Measurements from ENCODE around the gene EPN1.

Gene EPN1

GRCh38 chr19:55640043-55640576, 34.9 kb upstream of the EPN1 start:
- peak; percentile 58 for FAIRE-seq
- TF ChIP-seq POLR2AphosphoS5 (IDR thresholded peaks at IDR 0.05; ENCODE audit: low read depth, low read length) (0 out of 2 replicates have a peak, but pooled peaks have one; percentile 35), TAF1 (IDR thresholded peaks at IDR 0.05; ENCODE audit: low read depth, low read length) (no peak), POU2F2 (IDR thresholded peaks at IDR 0.05; ENCODE audit: low read depth, low read length) (0 out of 2 replicates have a peak, but pooled peaks have one; percentile 7)
- no peak for DNase-seq (ENCODE audit: insufficient read length, low spot score)

- FAIRE-seq (peak; percentile 95), DNase-seq (ENCODE audit: insufficient read length, low spot score) (peak; percentile 64)
- peak; percentile 27; the same call in 1 of the 2 replicates for TF ChIP-seq TAF1 (IDR thresholded peaks at IDR 0.05; ENCODE audit: low read depth, low read length)
- TF ChIP-seq POLR2A (IDR thresholded peaks at IDR 0.05; ENCODE audit: low read depth, low read length) = no peak
- no peak for TF ChIP-seq POU2F2 (IDR thresholded peaks at IDR 0.05; ENCODE audit: low read depth, low read length)
- no peak for TF ChIP-seq SPI1 (IDR thresholded peaks at IDR 0.05; ENCODE audit: low read depth, low read length)
- TF ChIP-seq PAX5 (IDR thresholded peaks at IDR 0.05; ENCODE audit: insufficient read depth, low read length, severe bottlenecking) = peak; percentile 29
- no peak for TF ChIP-seq POLR2AphosphoS5 (IDR thresholded peaks at IDR 0.05; ENCODE audit: low read depth, low read length)
Measured at GRCh38 chr19:55640577-55641425, 34.2 kb upstream of the EPN1 start, which contains the start of gene ZNF580. Gene ZNF580, plus strand, starts transcription at chr19:55641002. Its CDS starts 1,507 bp downstream, at chr19:55642509.

- TF ChIP-seq POLR2AphosphoS5 (IDR thresholded peaks at IDR 0.05; ENCODE audit: low read depth, low read length) (no peak), TAF1 (IDR thresholded peaks at IDR 0.05; ENCODE audit: low read depth, low read length) (no peak), SPI1 (IDR thresholded peaks at IDR 0.05; ENCODE audit: low read depth, low read length) (peak; percentile 51), PAX5 (IDR thresholded peaks at IDR 0.05; ENCODE audit: insufficient read depth, low read length, severe bottlenecking) (no peak), POU2F2 (IDR thresholded peaks at IDR 0.05; ENCODE audit: low read depth, low read length) (no peak), POLR2A (IDR thresholded peaks at IDR 0.05; ENCODE audit: low read depth, low read length) (no peak)
- DNase-seq (ENCODE audit: insufficient read length, low spot score) (no peak), FAIRE-seq (peak; percentile 51)
Measured at GRCh38 chr19:55641426-55642152, 33.4 kb upstream of the EPN1 start.

GRCh38 chr19:55642153-55643002, 32.6 kb upstream of the EPN1 start:
- no peak; the same call in 1 of the 2 replicates for TF ChIP-seq TAF1 (IDR thresholded peaks at IDR 0.05; ENCODE audit: low read depth, low read length)
- no peak for TF ChIP-seq POU2F2 (IDR thresholded peaks at IDR 0.05; ENCODE audit: low read depth, low read length)
- no peak for TF ChIP-seq POLR2A (IDR thresholded peaks at IDR 0.05; ENCODE audit: low read depth, low read length)
- peak; percentile 71 for FAIRE-seq
- no peak for DNase-seq (ENCODE audit: insufficient read length, low spot score)

GRCh38 chr19:55643003-55643886, 31.8 kb upstream of the EPN1 start, which contains the start of gene ZNF581:
Gene ZNF581, plus strand, starts transcription at chr19:55643649. Its CDS starts 923 bp downstream, at chr19:55644572.
- TF ChIP-seq POLR2A (IDR thresholded peaks at IDR 0.05; ENCODE audit: low read depth, low read length) (0 out of 2 replicates have a peak, but pooled peaks have one; percentile 29), PAX5 (IDR thresholded peaks at IDR 0.05; ENCODE audit: insufficient read depth, low read length, severe bottlenecking) (peak; percentile 42), POU2F2 (IDR thresholded peaks at IDR 0.05; ENCODE audit: low read depth, low read length) (peak; percentile 54; the same call in 1 of the 2 replicates), TAF1 (IDR thresholded peaks at IDR 0.05; ENCODE audit: low read depth, low read length) (no peak; the same call in 1 of the 2 replicates), SPI1 (IDR thresholded peaks at IDR 0.05; ENCODE audit: low read depth, low read length) (peak; percentile 4; the same call in 1 of the 2 replicates), POLR2AphosphoS5 (IDR thresholded peaks at IDR 0.05; ENCODE audit: low read depth, low read length) (peak; percentile 69)
- FAIRE-seq (peak; percentile 92), DNase-seq (ENCODE audit: insufficient read length, low spot score) (peak; percentile 83)

GRCh38 chr19:55643887-55644176, 31.2 kb upstream of the EPN1 start:
- no peak for FAIRE-seq
- DNase-seq (ENCODE audit: insufficient read length, low spot score) = no peak

GRCh38 chr19:55644191-55644833, 30.7 kb upstream of the EPN1 start:
- FAIRE-seq = no peak
- no peak for TF ChIP-seq POLR2AphosphoS5 (IDR thresholded peaks at IDR 0.05; ENCODE audit: low read depth, low read length)
- no peak for TF ChIP-seq POLR2A (IDR thresholded peaks at IDR 0.05; ENCODE audit: low read depth, low read length)
- TF ChIP-seq TAF1 (IDR thresholded peaks at IDR 0.05; ENCODE audit: low read depth, low read length) = no peak
- no peak for DNase-seq (ENCODE audit: insufficient read length, low spot score)

More at GRCh38 chr19:55643887-55644176, 31.2 kb upstream of the EPN1 start:
- TF ChIP-seq POLR2AphosphoS5 (IDR thresholded peaks at IDR 0.05; ENCODE audit: low read depth, low read length) = no peak; the same call in 1 of the 2 replicates
- no peak for TF ChIP-seq POU2F2 (IDR thresholded peaks at IDR 0.05; ENCODE audit: low read depth, low read length)
- no peak for TF ChIP-seq POLR2A (IDR thresholded peaks at IDR 0.05; ENCODE audit: low read depth, low read length)
- TF ChIP-seq SPI1 (IDR thresholded peaks at IDR 0.05; ENCODE audit: low read depth, low read length) = no peak
- no peak for TF ChIP-seq PAX5 (IDR thresholded peaks at IDR 0.05; ENCODE audit: insufficient read depth, low read length, severe bottlenecking)
